Liver (tissue), 3 donors: ENCODE measurements around the gene MICAL3.

Experiments used
- EGR1 ChIP-seq, 2 donors: IDR thresholded peaks; 2 replicates each; pipeline ENCODE4 v1.6.1; 2016 to 2018; ENCODE audit warnings: antibody characterized with exemption in 2 of 2, low read depth in 2 of 2
- FOXA1 ChIP-seq: IDR thresholded peaks from 2 replicates; pipeline ENCODE4 v1.6.1; 2016; ENCODE audit warnings: antibody characterized with exemption
- MAX ChIP-seq: IDR thresholded peaks from 2 replicates; pipeline ENCODE4 v1.6.1; 2016; ENCODE audit warnings: antibody characterized with exemption
- RAD21 ChIP-seq, 2 donors: IDR thresholded peaks; 2 replicates each; pipeline ENCODE4 v1.6.1; 2016; ENCODE audit warnings: antibody characterized with exemption in 2 of 2, mild to moderate bottlenecking in 2 of 2
- SP1 ChIP-seq: IDR thresholded peaks from 2 replicates; pipeline ENCODE4 v1.6.1; 2018; ENCODE audit warnings: antibody characterized with exemption, mild to moderate bottlenecking
- YY1 ChIP-seq: IDR thresholded peaks from 2 replicates; pipeline ENCODE4 v1.6.1; 2016; ENCODE audit warnings: antibody characterized with exemption, mild to moderate bottlenecking
- TF ChIP-seq, protein P1 (sequence below): fragments of 150-350 bp; IDR thresholded peaks from 2 replicates; pipeline ENCODE4 v1.5.1; 2017; ENCODE audit warnings: improper control_type of control experiment, low read depth, low read length; ENCODE audit not compliant: missing input control
- donor health status: healthy.
- donor health status: healthy.

GRCh38 chr22:17969701-17970113 is 54.7 kb downstream of the MICAL3 start:
- TF ChIP-seq, protein P1, sequence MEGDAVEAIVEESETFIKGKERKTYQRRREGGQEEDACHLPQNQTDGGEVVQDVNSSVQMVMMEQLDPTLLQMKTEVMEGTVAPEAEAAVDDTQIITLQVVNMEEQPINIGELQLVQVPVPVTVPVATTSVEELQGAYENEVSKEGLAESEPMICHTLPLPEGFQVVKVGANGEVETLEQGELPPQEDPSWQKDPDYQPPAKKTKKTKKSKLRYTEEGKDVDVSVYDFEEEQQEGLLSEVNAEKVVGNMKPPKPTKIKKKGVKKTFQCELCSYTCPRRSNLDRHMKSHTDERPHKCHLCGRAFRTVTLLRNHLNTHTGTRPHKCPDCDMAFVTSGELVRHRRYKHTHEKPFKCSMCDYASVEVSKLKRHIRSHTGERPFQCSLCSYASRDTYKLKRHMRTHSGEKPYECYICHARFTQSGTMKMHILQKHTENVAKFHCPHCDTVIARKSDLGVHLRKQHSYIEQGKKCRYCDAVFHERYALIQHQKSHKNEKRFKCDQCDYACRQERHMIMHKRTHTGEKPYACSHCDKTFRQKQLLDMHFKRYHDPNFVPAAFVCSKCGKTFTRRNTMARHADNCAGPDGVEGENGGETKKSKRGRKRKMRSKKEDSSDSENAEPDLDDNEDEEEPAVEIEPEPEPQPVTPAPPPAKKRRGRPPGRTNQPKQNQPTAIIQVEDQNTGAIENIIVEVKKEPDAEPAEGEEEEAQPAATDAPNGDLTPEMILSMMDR = no peak
- no peak for TF ChIP-seq YY1
- TF ChIP-seq RAD21 (IDR thresholded peaks at IDR 0.05) = no peak
- TF ChIP-seq FOXA1 = no peak
- no peak for TF ChIP-seq EGR1 (IDR thresholded peaks at IDR 0.05; ENCODE audit: low read depth in 2 of 2)
- no peak for TF ChIP-seq SP1
- no peak for TF ChIP-seq MAX
